PC-3 (cell line): ENCODE results near the gene BRF1. TPM values are rescaled to one million over a fixed set of nuclear protein-coding genes. Genes with fewer than 3 reads are reported as not detected.

Experiments used
- ATAC-seq: fragments of 200-7000 bp; cut with Tn5 transposase; 2 replicates; pipeline ENCODE4 v1.9.1; 2020; ENCODE audit warnings: mild to moderate bottlenecking, moderate library complexity
- BruUV-seq: library from RNA; stranded (reverse); fragments of 400-500 nt; replicated peaks from 2 replicates; lab custom pipeline; 2021; lab: Mats Ljungman, UMichigan
- CTCF ChIA-PET: fragments of 300-600 bp; sonication (Branson Sonifier 250); formaldehyde crosslinking; loops from one replicate; lab custom pipeline; 2022; ENCODE audit warnings: antibody characterized with exemption; lab: Charles Lee
- POLR2A ChIA-PET: fragments of 300-600 bp; sonication (Branson Sonifier 250); formaldehyde crosslinking; loops from one replicate; lab custom pipeline; 2022; ENCODE audit warnings: antibody characterized with exemption; ENCODE audit not compliant: unreplicated experiment; lab: Charles Lee
- DNase-seq: peaks from one replicate; pipeline ENCODE4 v3.0.0-alpha.2; 2015
- H2AFZ ChIP-seq: fragments of 300-600 bp; sonication (generic); 2 replicates; pipeline ENCODE4 v1.6.0; 2016; ENCODE audit warnings: antibody characterized with exemption, low read length
- H3F3A ChIP-seq: fragments of 300-600 bp; sonication (generic); one replicate; pipeline ENCODE4 v1.6.0; 2017; ENCODE audit warnings: antibody characterized with exemption, low read length, control low read depth, mild to moderate bottlenecking; ENCODE audit not compliant: unreplicated experiment
- H3K27ac ChIP-seq: fragments of 300-600 bp; sonication (generic); 2 replicates; pipeline ENCODE4 v1.5.1; 2016; ENCODE audit warnings: mild to moderate bottlenecking, low read length
- H3K27me3 ChIP-seq: fragments of 300-600 bp; sonication (generic); 2 replicates; pipeline ENCODE4 v1.6.1; 2016; ENCODE audit warnings: low read length, mixed read lengths
- H3K36me3 ChIP-seq: fragments of 300-600 bp; sonication (generic); 2 replicates; pipeline ENCODE4 v1.6.1; 2016; ENCODE audit warnings: low read depth, mixed run types, low read length, mixed read lengths
- H3K4me1 ChIP-seq: fragments of 300-600 bp; sonication (generic); 2 replicates; pipeline ENCODE4 v1.5.1; 2016; ENCODE audit warnings: low read length; ENCODE audit not compliant: insufficient read depth
- H3K4me2 ChIP-seq: fragments of 300-600 bp; sonication (generic); 2 replicates; pipeline ENCODE4 v1.6.0; 2016; ENCODE audit warnings: low read length
- H3K4me3 ChIP-seq: fragments of 300-600 bp; sonication (generic); 2 replicates; pipeline ENCODE4 v1.5.1; 2016; ENCODE audit warnings: mild to moderate bottlenecking, low read length, mixed read lengths
- H3K79me2 ChIP-seq: fragments of 300-600 bp; sonication (generic); 2 replicates; pipeline ENCODE4 v1.6.1; 2017; ENCODE audit warnings: low read length, mixed read lengths
- H3K9ac ChIP-seq: fragments of 300-600 bp; sonication (generic); 2 replicates; pipeline ENCODE4 v1.6.0; 2016; ENCODE audit warnings: mild to moderate bottlenecking, low read length
- H3K9me2 ChIP-seq: fragments of 300-600 bp; sonication (generic); replicated peaks from 2 replicates; pipeline ENCODE4 v1.6.1; 2016; ENCODE audit warnings: mixed run types, low read length, mixed read lengths
- H3K9me3 ChIP-seq: fragments of 300-600 bp; sonication (generic); 2 replicates; pipeline ENCODE4 v1.6.1; 2016; ENCODE audit warnings: low read length, mixed read lengths
- H4K20me1 ChIP-seq: fragments of 300-600 bp; sonication (generic); 2 replicates; pipeline ENCODE4 v1.6.1; 2016; ENCODE audit warnings: low read length, mixed read lengths
- EZH2 ChIP-seq: fragments of 300-600 bp; sonication (generic); IDR thresholded peaks from one replicate; pipeline ENCODE4 v1.6.1; 2017; ENCODE audit warnings: antibody characterized with exemption, mild to moderate bottlenecking, low read length; ENCODE audit not compliant: unreplicated experiment
- EZH2phosphoT487 ChIP-seq: fragments of 300-600 bp; sonication (generic); IDR thresholded peaks from 2 replicates; pipeline ENCODE4 v1.6.1; 2018; ENCODE audit warnings: mild to moderate bottlenecking, antibody characterized with exemption, low read length, borderline replicate concordance
- intact Hi-C: fragments of 100-400 bp; cut with micrococcal nuclease; formaldehyde crosslinking; loops from 2 replicates; pipeline ENCODE4 v1.9.0; 2023
- total RNA-seq: library from RNA; depleted of rRNA; stranded (reverse); fragments of >200 nt; gene quantifications from 2 replicates; pipeline ENCODE4 v1.2.3, GENCODE V29; 2014
- TF ChIP-seq, protein P1 (sequence below): fragments of 300-600 bp; sonication (generic); conservative IDR thresholded peaks from 2 replicates; pipeline ENCODE4 v1.5.1; 2017; ENCODE audit warnings: antibody characterized with exemption, low read depth, mild to moderate bottlenecking, low read length

Gene BRF1
- total RNA-seq, 1 experiment from 2014 or later = 55.8 TPM

- intact Hi-C loops = no loop called here
Measured at GRCh38 chr14:105348945-105349699, 48.3 kb upstream of the BRF1 start.

GRCh38 chr14:105348169-105348944 lies 47.6 kb upstream of the BRF1 start:
- ChIA-PET CTCF (no interaction called here), POLR2A (no interaction called here)
- Histone ChIP-seq H3F3A (no peaks in the 10 kb centered on the region), H3K9me2 (no peaks in the 10 kb centered on the region), H3K36me3 (no peaks in the 10 kb centered on the region), H3K9ac (no peak overlapping the region), H3K27me3 (no peaks in the 10 kb centered on the region), H3K27ac (no peak overlapping the region), H3K4me3 (no peak overlapping the region), H4K20me1 (no peaks in the 10 kb centered on the region), H3K79me2 (0 out of 2 replicates have a peak, but pooled peaks cover 5% of the 10 kb centered on the region), H3K4me2 (no peak overlapping the region), H3K9me3 (no peaks in the 10 kb centered on the region), H3K4me1 (no peaks in the 10 kb centered on the region), H2AFZ (no peak overlapping the region)
- DNase-seq = no peak
- ATAC-seq = no peak
- BruUV-seq = no TSS peak
- TF ChIP-seq EZH2phosphoT487 (no peak), EZH2 (no peak)
- TF ChIP-seq, protein P1, sequence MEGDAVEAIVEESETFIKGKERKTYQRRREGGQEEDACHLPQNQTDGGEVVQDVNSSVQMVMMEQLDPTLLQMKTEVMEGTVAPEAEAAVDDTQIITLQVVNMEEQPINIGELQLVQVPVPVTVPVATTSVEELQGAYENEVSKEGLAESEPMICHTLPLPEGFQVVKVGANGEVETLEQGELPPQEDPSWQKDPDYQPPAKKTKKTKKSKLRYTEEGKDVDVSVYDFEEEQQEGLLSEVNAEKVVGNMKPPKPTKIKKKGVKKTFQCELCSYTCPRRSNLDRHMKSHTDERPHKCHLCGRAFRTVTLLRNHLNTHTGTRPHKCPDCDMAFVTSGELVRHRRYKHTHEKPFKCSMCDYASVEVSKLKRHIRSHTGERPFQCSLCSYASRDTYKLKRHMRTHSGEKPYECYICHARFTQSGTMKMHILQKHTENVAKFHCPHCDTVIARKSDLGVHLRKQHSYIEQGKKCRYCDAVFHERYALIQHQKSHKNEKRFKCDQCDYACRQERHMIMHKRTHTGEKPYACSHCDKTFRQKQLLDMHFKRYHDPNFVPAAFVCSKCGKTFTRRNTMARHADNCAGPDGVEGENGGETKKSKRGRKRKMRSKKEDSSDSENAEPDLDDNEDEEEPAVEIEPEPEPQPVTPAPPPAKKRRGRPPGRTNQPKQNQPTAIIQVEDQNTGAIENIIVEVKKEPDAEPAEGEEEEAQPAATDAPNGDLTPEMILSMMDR = no peak
- intact Hi-C loops = no loop called here

More at GRCh38 chr14:105348945-105349699, 48.3 kb upstream of the BRF1 start:
- H3K4me3 ChIP-seq = no peak overlapping the region
- CTCF ChIA-PET = no interaction called here
- no peak overlapping the region for H3K4me2 ChIP-seq
- BruUV-seq = no TSS peak
- H3K9ac ChIP-seq = no peak overlapping the region
- no peak overlapping the region for H3K27ac ChIP-seq
- 0 out of 2 replicates have a peak, but pooled peaks cover 5% of the 10 kb centered on the region for H3K79me2 ChIP-seq
- POLR2A ChIA-PET = no interaction called here
- H3K27me3 ChIP-seq = no peaks in the 10 kb centered on the region
- H3F3A ChIP-seq = no peaks in the 10 kb centered on the region
- DNase-seq = no peak
- ATAC-seq = no peak
- H3K9me2 ChIP-seq = no peaks in the 10 kb centered on the region
- TF ChIP-seq, protein P1 = no peak
- TF ChIP-seq EZH2 = no peak
- TF ChIP-seq EZH2phosphoT487 = no peak
- no peaks in the 10 kb centered on the region for H3K4me1 ChIP-seq
- no peak overlapping the region for H2AFZ ChIP-seq
- no peaks in the 10 kb centered on the region for H3K36me3 ChIP-seq
- H4K20me1 ChIP-seq = no peaks in the 10 kb centered on the region
- H3K9me3 ChIP-seq = no peaks in the 10 kb centered on the region

DNA sequence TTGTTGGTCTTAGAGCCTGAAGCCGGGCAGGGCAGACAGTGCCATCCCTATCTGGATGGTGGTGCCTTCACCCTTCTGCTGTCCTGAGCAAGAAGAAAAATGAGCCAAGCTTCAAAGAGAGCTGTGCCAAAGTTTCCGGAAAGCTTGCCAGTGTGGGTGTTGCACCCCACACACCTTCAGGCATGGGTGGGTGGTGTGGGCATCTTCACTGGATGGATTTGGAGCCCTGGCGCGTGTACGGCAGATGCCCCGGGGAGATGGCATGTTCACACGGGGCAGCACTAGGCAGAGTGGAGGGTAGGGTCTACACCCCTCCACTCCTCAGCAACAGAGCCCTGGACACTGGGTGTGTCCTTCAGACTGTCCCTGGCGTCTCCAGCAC lies 46.8 kb upstream of the BRF1 start:
- Histone ChIP-seq H3K9me2 (no peaks in the 10 kb centered on the region), H2AFZ (no peak overlapping the region), H3K36me3 (no peaks in the 10 kb centered on the region), H3K79me2 (0 out of 2 replicates have a peak, but pooled peaks cover 5% of the 10 kb centered on the region), H3K9me3 (no peaks in the 10 kb centered on the region), H4K20me1 (no peaks in the 10 kb centered on the region), H3K27ac (no peak overlapping the region), H3K4me1 (no peaks in the 10 kb centered on the region), H3F3A (no peaks in the 10 kb centered on the region), H3K4me3 (no peak overlapping the region), H3K9ac (no peak overlapping the region), H3K4me2 (no peak overlapping the region), H3K27me3 (no peaks in the 10 kb centered on the region)
- DNase-seq (no peak), ATAC-seq (no peak)
- intact Hi-C loops = no loop called here
- POLR2A ChIA-PET = no interaction called here
- TF ChIP-seq EZH2 (no peak), EZH2phosphoT487 (no peak)
- TF ChIP-seq, protein P1 = no peak
- CTCF ChIA-PET = no interaction called here
- no TSS peak for BruUV-seq
